ENCODE results near the gene ANKRD13B. TPM values are rescaled to one million over a fixed set of nuclear protein-coding genes. Genes with fewer than 3 reads are reported as not detected.
A peak's percentile ranks its signal among the peaks of the same experiment; 100 is the strongest.

ANKRD13B gene
- total RNA-seq, 5 donors from 2014 or later (not counting 1 experiment from before 2014, with no cell fraction given): 1.7 to 6.4 (median 4.1) TPM

DNA sequence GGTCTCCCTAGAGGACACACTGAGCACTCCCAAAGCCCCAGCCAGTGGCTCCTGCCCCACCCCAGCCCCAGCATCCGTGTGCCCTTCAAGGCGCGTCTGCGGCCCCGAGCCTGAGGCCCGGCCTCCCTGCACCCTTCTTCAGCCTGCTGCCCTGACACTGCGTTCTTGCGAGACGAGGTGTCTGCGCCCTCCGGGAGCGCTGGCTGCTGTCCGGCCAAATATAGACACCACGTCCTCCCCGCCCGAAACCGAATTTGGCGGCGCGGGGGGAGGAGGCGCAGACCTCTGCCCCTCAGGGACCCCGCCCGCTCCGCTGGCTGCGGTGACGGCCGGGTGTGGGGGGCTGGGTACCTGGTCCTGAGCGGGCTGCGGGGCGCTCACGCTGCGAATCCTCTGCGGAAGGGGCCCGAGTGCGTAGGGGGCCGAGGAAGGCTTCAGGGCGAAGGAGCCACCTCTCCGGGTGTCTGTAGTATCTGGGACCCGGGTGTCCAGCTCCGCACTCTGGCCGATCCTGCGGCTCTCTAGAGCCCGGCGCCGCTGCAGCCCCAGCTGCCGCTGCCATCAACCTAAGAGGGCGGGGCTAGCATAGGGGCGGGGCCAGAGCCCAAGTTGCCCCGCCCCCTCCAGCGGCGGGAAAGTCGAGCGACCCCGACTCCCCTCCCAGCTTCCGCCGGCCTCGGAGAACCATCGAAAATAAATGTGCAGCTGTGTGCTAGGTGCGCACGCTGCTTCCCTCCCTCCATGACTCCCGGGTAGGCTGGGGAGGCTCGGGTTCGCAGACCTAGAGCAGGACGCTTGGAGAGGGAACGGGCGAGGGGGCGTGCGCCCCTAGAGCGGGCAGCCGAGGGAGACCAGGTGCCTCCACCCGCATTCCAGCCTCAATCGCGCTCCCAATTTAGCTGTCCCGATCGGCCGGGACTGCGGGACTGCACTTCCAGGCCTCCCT lies 29.7 kb downstream of the ANKRD13B start, which contains the start of gene CORO6:
Gene CORO6 (minus strand): TSS at position 576 of the 946 bp plus-strand sequence. CDS start 1,491 bp downstream, outside the sequence.
- Mint-ChIP-seq H3K27ac (peak within 1 kb of the TSS; percentile 58 to 75), H3K4me3 (peak within 1 kb of the TSS; percentile 74 to 76 (median 75)), H3K36me3 (no peaks in the 10 kb centered on the region), H3K9me3 (no peaks in the 10 kb centered on the region), H3K4me1 (peaks cover 28 to 51% (median 41%) of the 10 kb centered on the region in 3 donors), H3K27me3 (no peaks in the 10 kb centered on the region)
- Histone ChIP-seq H3K36me3 (ENCODE audit: control insufficient read depth in 2 of 2, extremely low read depth in 1 of 2, insufficient read depth in 1 of 2, low read length in 1 of 2) (peaks cover 0 to 7% of the 10 kb centered on the region in 2 donors), H3K27me3 (replicated peaks in 1 of 2; ENCODE audit: control insufficient read depth in 2 of 2, extremely low read depth in 1 of 2, insufficient read depth in 2 of 2, low read length in 1 of 2) (peaks cover 0 to 4% of the 10 kb centered on the region in 2 experiments), H3K4me3 (ENCODE audit: control insufficient read depth in 1 of 2, extremely low read depth in 1 of 2, low read length in 1 of 2) (peak within 1 kb of the TSS; percentile 58 to 68), H3K4me1 (ENCODE audit: control insufficient read depth in 1 of 2, extremely low read depth in 1 of 2, insufficient read depth in 2 of 2, low read length in 2 of 2) (peaks cover 3 to 34% of the 10 kb centered on the region in 2 experiments), H3K27ac (ENCODE audit: low read length) (no peak within 1 kb of the TSS), H3K9me3 (no peaks in the 10 kb centered on the region)
- CTCF ChIA-PET: interaction anchor here (0.7 to 1.0 kb wide), 2 partner anchors 9 to 139 kb away, joined by 3 to 4 read pairs; no protein-coding TSS in a partner anchor
- ATAC-seq (replicated peaks in 1 of 4): peak; percentile 64 to 71 (median 69)
- peak in 33 of 35 experiments; percentile 42 to 78 (median 60) for DNase-seq
- WGBS (ENCODE audit: insufficient coverage): 5% methylated on average over 57 of the region's 77 CpGs
- POLR2A ChIA-PET: no interaction called here

DNA sequence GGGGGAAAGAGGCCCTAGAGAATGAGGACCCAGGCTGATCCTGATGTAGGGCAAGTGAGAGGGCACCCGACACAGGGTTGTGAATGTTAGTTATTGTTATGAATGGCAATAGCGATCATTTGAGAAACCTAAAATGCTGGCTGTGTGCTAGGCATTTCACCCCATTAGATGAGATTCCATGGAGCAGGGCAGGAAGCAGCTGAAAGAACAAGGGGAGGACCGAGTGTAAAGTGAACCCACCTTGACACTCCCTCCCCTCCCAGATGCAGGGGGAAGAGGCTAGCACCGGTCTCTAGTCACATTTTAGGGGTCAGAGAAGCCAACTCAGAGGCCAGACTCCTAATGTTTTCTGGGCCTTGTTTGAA lies 30.3 kb downstream of the ANKRD13B start:
- H3K27ac Mint-ChIP-seq: peak overlapping the region in 1 of 2 donors; percentile 58
- peak; percentile 6 to 12 (median 10) for ATAC-seq (replicated peaks in 1 of 4)
- H3K4me3 Mint-ChIP-seq: peak overlapping the region; percentile 74 to 76 (median 75)
- peaks cover 0 to 4% of the 10 kb centered on the region in 2 experiments for H3K27me3 ChIP-seq (replicated peaks in 1 of 2; ENCODE audit: control insufficient read depth in 2 of 2, extremely low read depth in 1 of 2, insufficient read depth in 2 of 2, low read length in 1 of 2)
- CTCF ChIA-PET: interaction anchor here in 1 of 2 donors (1.0 kb wide), 1 partner anchor 138 kb away, joined by 3 read pairs; no protein-coding TSS in a partner anchor
- POLR2A ChIA-PET: no interaction called here
- no peaks in the 10 kb centered on the region for H3K27me3 Mint-ChIP-seq
- peak overlapping the region; percentile 58 to 68 for H3K4me3 ChIP-seq (ENCODE audit: control insufficient read depth in 1 of 2, extremely low read depth in 1 of 2, low read length in 1 of 2)
- H3K4me1 Mint-ChIP-seq: peaks cover 33 to 49% (median 44%) of the 10 kb centered on the region in 3 donors
- H3K9me3 ChIP-seq: no peaks in the 10 kb centered on the region
- no peaks in the 10 kb centered on the region for H3K36me3 Mint-ChIP-seq
- peaks cover 0 to 8% of the 10 kb centered on the region in 2 donors for H3K36me3 ChIP-seq (ENCODE audit: control insufficient read depth in 2 of 2, extremely low read depth in 1 of 2, insufficient read depth in 1 of 2, low read length in 1 of 2)
- no peak overlapping the region for H3K27ac ChIP-seq (ENCODE audit: low read length)
- H3K9me3 Mint-ChIP-seq: no peaks in the 10 kb centered on the region
- WGBS (ENCODE audit: insufficient coverage): 63% methylated on average over 3 of the region's 4 CpGs
- DNase-seq: no peak
- H3K4me1 ChIP-seq (ENCODE audit: control insufficient read depth in 1 of 2, extremely low read depth in 1 of 2, insufficient read depth in 2 of 2, low read length in 2 of 2): peaks cover 2 to 28% of the 10 kb centered on the region in 2 experiments

DNA sequence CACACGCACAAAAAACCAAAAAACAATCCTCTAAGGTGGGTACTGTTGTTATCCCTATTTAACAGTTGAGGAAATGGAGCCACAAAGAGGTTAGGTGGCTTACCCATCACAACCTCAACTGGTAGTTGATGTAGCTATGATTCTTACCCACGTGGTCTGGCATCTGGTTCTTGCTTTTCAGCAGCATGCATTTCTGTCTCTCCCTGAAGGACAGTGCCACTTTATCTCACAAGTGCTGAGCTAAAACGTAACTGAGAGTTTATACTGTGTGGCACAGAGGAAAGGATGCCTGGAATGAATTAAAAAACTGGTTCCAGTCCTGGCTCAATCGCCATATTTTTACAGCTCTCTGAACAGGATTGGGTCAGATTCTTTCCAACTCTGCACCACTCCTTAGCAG lies 31.7 kb downstream of the ANKRD13B start:
- POLR2A ChIA-PET: interaction anchor here in 1 of 2 donors (0.5 kb wide), 1 partner anchor 121 kb away, joined by 3 read pairs; no protein-coding TSS in a partner anchor

DNA sequence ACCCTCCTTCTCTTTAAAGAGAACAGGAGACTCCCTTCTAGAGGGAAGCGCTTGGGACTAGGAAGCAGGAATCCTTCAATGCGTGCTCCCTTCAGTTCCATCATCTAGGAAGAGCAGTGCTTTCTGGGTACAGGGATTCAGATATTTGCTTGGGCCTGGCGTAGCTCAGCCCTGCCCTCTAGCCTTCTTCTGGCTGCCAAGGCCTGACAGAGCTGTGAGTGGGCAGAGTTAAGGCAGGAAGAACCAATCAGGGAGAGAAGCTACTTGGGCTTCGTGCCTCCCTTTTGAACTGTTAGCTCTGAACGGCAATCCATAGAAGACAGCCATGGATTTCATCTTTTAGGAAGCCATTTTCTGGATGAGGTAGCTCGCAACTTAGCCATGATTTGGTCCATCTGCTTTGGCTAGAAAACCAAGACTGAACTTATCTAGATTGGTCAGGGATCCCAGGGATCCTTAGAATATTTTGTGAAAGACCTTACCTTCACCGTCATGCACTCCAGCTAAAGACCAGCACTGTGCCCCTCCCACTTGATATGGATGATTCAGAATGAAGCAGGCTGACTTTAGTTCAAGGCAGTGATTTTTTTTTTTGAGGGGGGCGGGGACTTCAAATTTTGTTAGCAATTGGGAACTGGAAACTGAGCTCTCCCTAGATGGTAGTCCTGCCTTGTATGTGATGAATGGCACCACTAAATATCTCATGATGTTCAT lies 32.3 kb downstream of the ANKRD13B start:
- no peak overlapping the region for H3K4me3 Mint-ChIP-seq
- H3K36me3 Mint-ChIP-seq: peaks cover 4% of the 10 kb centered on the region
- ATAC-seq (replicated peaks in 1 of 4): no peak
- H3K27me3 Mint-ChIP-seq: no peaks in the 10 kb centered on the region
- H3K27ac Mint-ChIP-seq: peak overlapping the region; percentile 36 to 61
- H3K4me1 Mint-ChIP-seq: peaks cover 38 to 54% (median 54%) of the 10 kb centered on the region in 3 donors
- H3K27me3 ChIP-seq (replicated peaks in 1 of 2; ENCODE audit: control insufficient read depth in 2 of 2, extremely low read depth in 1 of 2, insufficient read depth in 2 of 2, low read length in 1 of 2): no peaks in the 10 kb centered on the region
- H3K36me3 ChIP-seq (ENCODE audit: control insufficient read depth in 2 of 2, extremely low read depth in 1 of 2, insufficient read depth in 1 of 2, low read length in 1 of 2): peaks cover 0 to 23% of the 10 kb centered on the region in 2 donors
- WGBS (ENCODE audit: insufficient coverage): 92% methylated on average over 5 of the region's 8 CpGs
- ChIA-PET POLR2A (interaction anchor here in 1 of 2 donors (0.5 kb wide), 1 partner anchor 120 kb away, joined by 3 read pairs; no protein-coding TSS in a partner anchor), CTCF (interaction anchor here in 1 of 2 donors (0.6 to 1.5 kb wide), 5 partner anchors 9 to 154 kb away, joined by 3 to 7 read pairs (median 4); no protein-coding TSS in a partner anchor)
- no peak for DNase-seq
- H3K27ac ChIP-seq (ENCODE audit: low read length): no peak overlapping the region
- peaks cover 2 to 22% of the 10 kb centered on the region in 2 experiments for H3K4me1 ChIP-seq (ENCODE audit: control insufficient read depth in 1 of 2, extremely low read depth in 1 of 2, insufficient read depth in 2 of 2, low read length in 2 of 2)
- no peaks in the 10 kb centered on the region for H3K9me3 Mint-ChIP-seq
- no peak overlapping the region for H3K4me3 ChIP-seq (ENCODE audit: control insufficient read depth in 1 of 2, extremely low read depth in 1 of 2, low read length in 1 of 2)
- H3K9me3 ChIP-seq: no peaks in the 10 kb centered on the region

More for the DNA sequence above, 31.7 kb downstream of the ANKRD13B start:
- WGBS (ENCODE audit: insufficient coverage): 60% methylated on average over 1 of the region's 4 CpGs
- Mint-ChIP-seq H3K27me3 (no peaks in the 10 kb centered on the region), H3K36me3 (peaks cover 4% of the 10 kb centered on the region), H3K27ac (peak overlapping the region; percentile 58 to 61), H3K4me3 (no peak overlapping the region), H3K9me3 (no peaks in the 10 kb centered on the region), H3K4me1 (peaks cover 38 to 54% (median 50%) of the 10 kb centered on the region in 3 donors)
- Histone ChIP-seq H3K4me1 (ENCODE audit: control insufficient read depth in 1 of 2, extremely low read depth in 1 of 2, insufficient read depth in 2 of 2, low read length in 2 of 2) (peaks cover 2 to 22% of the 10 kb centered on the region in 2 experiments), H3K27me3 (replicated peaks in 1 of 2; ENCODE audit: control insufficient read depth in 2 of 2, extremely low read depth in 1 of 2, insufficient read depth in 2 of 2, low read length in 1 of 2) (no peaks in the 10 kb centered on the region), H3K9me3 (no peaks in the 10 kb centered on the region), H3K4me3 (ENCODE audit: control insufficient read depth in 1 of 2, extremely low read depth in 1 of 2, low read length in 1 of 2) (no peak overlapping the region), H3K36me3 (ENCODE audit: control insufficient read depth in 2 of 2, extremely low read depth in 1 of 2, insufficient read depth in 1 of 2, low read length in 1 of 2) (peaks cover 0 to 17% of the 10 kb centered on the region in 2 donors), H3K27ac (ENCODE audit: low read length) (no peak overlapping the region)
- ATAC-seq (replicated peaks in 1 of 4) (no peak), DNase-seq (no peak)
- CTCF ChIA-PET: interaction anchor here (0.5 to 1.5 kb wide), 5 partner anchors 8 to 155 kb away, joined by 3 to 7 read pairs (median 4); no protein-coding TSS in a partner anchor

DNA sequence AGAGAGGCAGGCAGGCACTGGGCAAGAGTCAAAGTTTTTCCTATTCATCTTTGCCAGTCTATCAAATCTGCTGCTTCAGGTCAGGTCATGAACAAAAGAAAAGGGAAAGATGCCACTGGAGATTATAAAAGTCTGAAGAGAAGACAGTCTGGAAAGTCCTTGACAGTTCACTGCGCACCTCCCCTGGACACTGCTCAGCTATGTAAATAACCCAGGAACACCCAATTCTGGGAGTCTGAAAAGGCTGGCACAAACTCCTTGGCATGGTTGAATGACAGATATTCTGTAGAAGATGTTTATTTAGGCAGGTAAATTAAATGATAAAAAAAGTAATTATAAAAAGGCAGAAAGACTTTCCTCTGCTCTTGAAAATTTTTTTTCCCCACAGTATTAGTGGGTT lies 35.0 kb downstream of the ANKRD13B start:
- no peak overlapping the region for H3K4me3 Mint-ChIP-seq
- Histone ChIP-seq H3K4me3 (ENCODE audit: control insufficient read depth in 1 of 2, extremely low read depth in 1 of 2, low read length in 1 of 2) (no peak overlapping the region), H3K36me3 (ENCODE audit: control insufficient read depth in 2 of 2, extremely low read depth in 1 of 2, insufficient read depth in 1 of 2, low read length in 1 of 2) (peaks cover 16 to 51% of the 10 kb centered on the region in 2 donors), H3K27me3 (replicated peaks in 1 of 2; ENCODE audit: control insufficient read depth in 2 of 2, extremely low read depth in 1 of 2, insufficient read depth in 2 of 2, low read length in 1 of 2) (no peaks in the 10 kb centered on the region), H3K4me1 (ENCODE audit: control insufficient read depth in 1 of 2, extremely low read depth in 1 of 2, insufficient read depth in 2 of 2, low read length in 2 of 2) (peaks cover 0 to 14% of the 10 kb centered on the region in 2 experiments), H3K9me3 (no peaks in the 10 kb centered on the region), H3K27ac (ENCODE audit: low read length) (no peak overlapping the region)
- H3K4me1 Mint-ChIP-seq: peaks cover 41 to 47% (median 43%) of the 10 kb centered on the region in 3 donors
- POLR2A ChIA-PET: no interaction called here
- H3K27ac Mint-ChIP-seq: peak overlapping the region; percentile 40 to 73
- CTCF ChIA-PET: no interaction called here
- H3K36me3 Mint-ChIP-seq: peaks cover 19% of the 10 kb centered on the region
- ATAC-seq (replicated peaks in 1 of 4): no peak
- no CpG with 5 or more reads among the region's 1 CpG for WGBS (ENCODE audit: insufficient coverage)
- no peaks in the 10 kb centered on the region for H3K9me3 Mint-ChIP-seq
- no peaks in the 10 kb centered on the region for H3K27me3 Mint-ChIP-seq
- DNase-seq: no peak

DNA sequence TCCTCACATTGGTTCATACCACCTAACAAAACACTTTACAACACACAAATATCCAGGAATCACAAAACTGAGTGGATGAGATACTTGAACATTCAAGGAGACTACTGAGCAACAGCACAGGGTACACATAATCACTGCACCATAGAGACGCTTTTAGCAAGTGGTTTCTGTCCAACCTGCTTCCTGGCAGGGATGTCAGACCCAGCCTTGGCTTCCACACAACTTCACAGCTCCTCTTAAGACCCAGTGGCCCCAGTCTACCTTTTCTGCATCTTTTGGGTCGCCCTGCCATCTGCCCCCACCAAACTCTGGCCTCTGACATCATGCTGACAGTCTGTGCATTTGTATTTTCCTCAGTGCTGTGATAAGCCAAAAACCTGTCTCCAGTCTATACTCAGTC lies 35.7 kb downstream of the ANKRD13B start:
- Histone ChIP-seq H3K4me1 (ENCODE audit: control insufficient read depth in 1 of 2, extremely low read depth in 1 of 2, insufficient read depth in 2 of 2, low read length in 2 of 2) (peaks cover 0 to 7% of the 10 kb centered on the region in 2 experiments), H3K27ac (ENCODE audit: low read length) (no peak overlapping the region), H3K4me3 (ENCODE audit: control insufficient read depth in 1 of 2, extremely low read depth in 1 of 2, low read length in 1 of 2) (no peak overlapping the region), H3K27me3 (replicated peaks in 1 of 2; ENCODE audit: control insufficient read depth in 2 of 2, extremely low read depth in 1 of 2, insufficient read depth in 2 of 2, low read length in 1 of 2) (no peaks in the 10 kb centered on the region), H3K36me3 (ENCODE audit: control insufficient read depth in 2 of 2, extremely low read depth in 1 of 2, insufficient read depth in 1 of 2, low read length in 1 of 2) (peaks cover 16 to 58% of the 10 kb centered on the region in 2 donors), H3K9me3 (no peaks in the 10 kb centered on the region)
- Mint-ChIP-seq H3K4me3 (no peak overlapping the region), H3K4me1 (peaks cover 34 to 40% (median 36%) of the 10 kb centered on the region in 3 donors), H3K36me3 (peaks cover 19% of the 10 kb centered on the region), H3K9me3 (no peaks in the 10 kb centered on the region), H3K27ac (peak overlapping the region; percentile 25 to 68), H3K27me3 (no peaks in the 10 kb centered on the region)
- CTCF ChIA-PET: no interaction called here
- POLR2A ChIA-PET: no interaction called here
- ATAC-seq (replicated peaks in 1 of 4) (no peak), DNase-seq (no peak)
- 67% methylated on average over 1 of the region's 2 CpGs for WGBS (ENCODE audit: insufficient coverage)
